GM19023 (cell line): Measurements from ENCODE around the gene TFB2M.

Experiments used
- ATAC-seq: cut with Tn5 transposase; IDR thresholded peaks from one replicate; pipeline ENCODE4 v1.9.1; 2021; ENCODE audit warnings: mild to moderate bottlenecking, moderate library complexity; ENCODE audit not compliant: unreplicated experiment

TFB2M gene

GRCh38 chr1:246559310-246559709, 6.8 kb downstream of the TFB2M start:
- no peak for ATAC-seq

DNA sequence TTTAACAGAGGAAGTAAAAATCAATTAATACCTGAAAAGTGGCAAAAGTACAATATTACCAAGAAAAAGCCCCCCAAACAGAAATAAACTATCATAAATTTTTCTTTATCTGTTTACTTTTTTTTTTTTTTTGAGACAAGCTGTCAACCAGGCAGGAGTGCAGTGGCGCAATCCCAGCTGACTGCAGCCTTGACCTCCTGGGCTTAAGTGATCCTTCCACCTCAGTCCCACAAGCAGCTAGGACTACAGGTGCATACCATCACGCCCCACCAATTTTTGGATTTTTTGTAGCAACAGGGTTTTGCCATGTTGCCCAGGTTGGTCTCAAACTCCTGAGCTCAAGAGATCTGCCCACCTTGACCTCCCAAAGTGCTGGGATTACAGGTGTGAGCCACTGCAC, 8.0 kb downstream of the TFB2M start:
- ATAC-seq, result no peak

DNA sequence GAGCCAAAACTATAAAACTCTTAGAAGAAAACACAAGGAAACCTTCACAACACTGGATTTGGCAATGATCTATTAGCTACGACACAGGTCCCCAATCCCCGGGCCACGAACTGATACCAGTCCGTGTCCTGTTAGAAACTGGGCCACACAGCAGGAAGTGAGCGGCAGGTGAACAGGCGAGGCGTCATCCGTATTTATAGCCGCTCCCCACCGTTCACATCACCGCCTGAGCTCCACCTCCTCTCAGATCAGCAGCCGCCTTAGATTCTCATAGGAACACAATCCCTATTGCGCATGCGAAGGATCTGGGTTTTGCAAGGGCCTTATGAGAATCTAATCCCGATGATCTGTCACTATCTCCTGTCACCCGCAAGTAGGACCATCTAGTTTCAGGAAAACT, 11.9 kb downstream of the TFB2M start:
- ATAC-seq, result no peak

DNA sequence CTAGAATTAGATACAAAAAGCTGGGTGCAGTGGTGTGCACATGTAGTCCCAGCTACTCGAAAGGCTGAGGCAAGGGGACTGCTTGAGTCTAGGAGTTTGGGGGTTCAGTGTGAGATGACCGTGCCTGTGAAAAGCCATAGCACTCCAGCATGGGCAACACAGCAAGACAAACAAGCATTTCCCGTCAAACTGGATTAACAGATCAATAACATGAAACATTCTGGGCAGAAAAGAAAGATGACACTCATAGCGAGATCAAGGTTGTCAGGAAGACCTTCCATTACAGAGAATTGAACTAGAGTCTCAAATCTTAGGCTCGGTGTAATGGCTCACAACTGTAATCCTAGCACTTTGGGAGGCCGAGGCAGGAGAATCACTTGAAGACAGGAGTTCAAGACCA, 14.0 kb downstream of the TFB2M start:
- ATAC-seq, result no peak

DNA sequence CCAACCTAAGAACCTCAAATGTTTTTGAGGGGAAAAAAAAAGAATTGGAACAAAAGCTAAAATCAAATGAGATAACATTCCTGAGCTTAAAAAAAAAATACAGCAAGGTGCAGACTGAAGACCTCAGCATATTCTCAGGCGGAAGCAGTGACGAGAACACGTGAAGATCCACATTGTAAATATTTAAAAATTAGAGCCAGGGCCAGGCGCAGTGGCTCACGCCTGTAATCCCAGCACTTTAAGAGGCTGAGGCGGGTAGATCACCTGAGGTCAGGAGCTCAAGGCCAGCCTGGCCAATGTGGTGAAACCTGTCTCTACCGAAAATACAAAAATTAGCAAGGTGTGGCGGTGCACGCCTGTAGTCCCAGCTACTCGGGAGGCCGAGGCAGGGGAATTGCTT, 15.7 kb downstream of the TFB2M start:
- no peak for ATAC-seq

DNA sequence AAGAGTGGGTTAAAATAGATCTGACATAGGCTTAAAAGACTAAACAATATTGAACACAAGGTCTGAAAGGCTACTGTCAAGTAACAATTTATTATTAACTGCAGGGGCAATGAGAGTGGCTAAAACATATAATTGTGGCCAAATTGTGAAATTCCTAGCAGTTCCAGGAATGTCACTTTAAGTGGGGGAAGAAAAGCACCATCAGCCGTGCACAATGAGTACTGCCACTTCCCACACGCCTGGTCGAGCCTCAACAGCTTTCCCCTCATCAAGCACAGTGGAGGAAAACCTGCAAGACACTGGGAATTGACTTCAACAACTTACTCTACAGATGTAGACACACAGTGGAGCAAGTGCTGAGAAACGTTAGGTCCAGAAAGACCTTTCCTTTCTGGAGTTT, 16.4 kb downstream of the TFB2M start:
- no peak for ATAC-seq

DNA sequence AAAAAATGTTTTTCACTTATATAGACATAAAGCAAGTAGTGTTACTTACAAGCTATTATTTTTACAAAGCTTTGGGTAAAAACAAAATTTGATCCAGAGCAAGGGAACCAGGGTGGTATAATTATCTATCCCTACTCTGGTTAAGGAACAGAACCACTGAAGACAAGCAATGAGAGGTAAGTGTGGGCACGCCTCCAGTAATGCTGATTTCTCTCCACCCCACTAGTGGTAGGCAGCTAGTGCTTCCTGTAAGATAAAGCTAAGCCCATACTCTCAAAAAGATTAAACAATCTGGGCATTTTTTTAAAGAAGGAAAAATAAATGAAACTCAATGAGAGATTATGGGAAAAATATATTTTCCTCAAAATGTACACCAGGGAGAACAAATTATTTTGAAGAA, 22.1 kb downstream of the TFB2M start:
- no peak for ATAC-seq

GRCh38 chr1:246540738-246541491, 25.1 kb downstream of the TFB2M start:
- ATAC-seq, result no peak

GRCh38 chr1:246537887-246538286, 28.2 kb downstream of the TFB2M start:
- ATAC-seq, result no peak

DNA sequence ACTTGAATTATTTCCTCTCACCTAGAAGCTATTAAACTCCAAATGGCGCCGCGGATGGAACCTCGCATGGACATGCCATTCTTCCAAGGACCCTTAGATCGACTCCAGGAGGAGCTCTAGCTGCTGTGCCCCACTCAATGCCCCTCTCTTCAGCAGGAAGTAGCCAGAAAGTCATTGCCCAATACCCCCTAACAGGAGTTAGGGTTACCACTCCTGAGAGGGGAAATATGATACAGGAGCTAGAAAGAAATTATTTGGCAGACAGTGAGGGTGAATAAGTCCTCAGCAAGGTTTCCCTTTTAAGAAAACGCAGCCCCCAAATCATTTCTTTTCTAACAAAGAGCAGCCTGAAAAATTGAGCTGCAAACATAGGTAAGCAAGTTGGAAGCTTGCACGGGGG, 28.6 kb downstream of the TFB2M start:
- ATAC-seq, result no peak

DNA sequence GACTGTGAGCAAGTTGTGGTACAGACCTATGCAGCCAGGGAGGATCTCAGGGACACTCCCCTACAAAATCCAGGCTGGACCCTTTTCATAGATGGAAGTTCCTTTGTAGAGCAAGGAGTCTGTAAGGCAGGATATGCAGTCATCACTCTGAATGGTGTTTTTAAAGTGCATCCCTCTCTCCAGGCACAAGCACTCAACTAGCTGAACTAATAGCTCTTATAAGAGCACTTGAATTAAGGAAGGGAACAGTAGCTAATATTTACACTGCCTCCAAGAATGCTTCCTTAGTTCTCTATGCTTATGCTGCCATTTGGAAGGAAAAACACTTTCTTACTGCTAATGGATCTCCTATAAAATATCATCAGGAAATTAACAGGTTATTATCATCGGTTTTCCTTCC, 31.9 kb downstream of the TFB2M start:
- ATAC-seq, result no peak

- ATAC-seq, result no peak
Observed at GRCh38 chr1:246533371-246533905, 32.6 kb downstream of the TFB2M start.

GRCh38 chr1:246532519-246532918, 33.5 kb downstream of the TFB2M start:
- no peak for ATAC-seq

DNA sequence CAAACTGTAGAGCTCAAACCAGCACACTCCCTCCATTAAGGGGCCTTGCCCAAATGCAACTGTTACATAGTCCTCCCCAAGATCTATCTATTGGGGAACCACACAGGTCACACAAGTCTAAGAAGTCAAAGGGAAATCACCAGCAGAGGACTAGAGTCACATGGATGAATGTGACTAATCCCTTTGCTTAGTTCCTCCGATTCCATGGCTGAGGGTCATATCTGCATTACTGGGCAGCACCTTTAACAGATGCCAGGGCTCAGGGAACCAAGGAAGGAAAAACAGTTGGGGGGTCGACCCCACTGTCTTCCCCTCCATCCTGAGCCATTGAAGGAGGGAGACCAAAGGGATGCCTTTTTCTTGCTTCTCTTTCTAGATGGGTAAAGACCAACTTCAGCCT, 35.6 kb downstream of the TFB2M start:
- ATAC-seq, result no peak

DNA sequence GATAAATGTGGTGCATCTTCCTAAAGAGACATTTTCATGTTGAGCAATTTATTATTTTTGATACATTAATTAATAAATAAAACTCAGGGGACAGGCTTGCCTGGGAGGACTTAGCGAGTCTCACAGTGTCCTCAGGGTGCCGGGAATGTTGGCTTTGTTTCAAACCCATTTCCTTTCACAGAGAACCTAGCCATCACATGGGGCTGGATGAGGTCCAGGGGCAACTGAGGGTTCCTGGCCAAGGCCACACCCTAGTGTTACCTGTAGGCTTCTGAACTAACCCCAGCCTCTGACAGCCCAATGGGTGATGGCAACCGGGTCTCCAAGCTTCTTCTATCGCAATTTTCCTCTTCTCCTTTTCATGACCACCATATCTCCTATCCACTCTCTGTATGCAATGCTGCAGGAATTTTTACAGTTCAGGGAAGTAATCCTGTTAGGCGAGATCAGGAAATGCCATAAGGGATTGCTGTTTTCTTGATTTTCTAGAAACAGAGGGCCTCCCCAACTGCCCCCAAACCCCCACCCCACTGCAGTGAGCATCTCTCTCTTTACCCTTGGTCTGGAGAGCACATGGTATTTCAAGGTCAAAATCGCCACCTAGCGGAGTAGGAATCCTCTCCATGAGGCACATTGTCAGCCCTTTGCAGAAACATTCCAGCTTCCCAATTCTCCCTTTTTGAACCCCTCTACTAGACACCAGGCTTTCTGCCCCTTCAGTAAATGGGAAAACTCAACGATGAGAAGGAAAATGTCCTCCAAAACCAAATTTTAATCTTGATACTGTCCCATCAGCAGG, 36.9 kb downstream of the TFB2M start:
- ATAC-seq, result no peak

GRCh38 chr1:246527402-246528088, 38.5 kb downstream of the TFB2M start:
- ATAC-seq, result no peak

GRCh38 chr1:246526915-246527314, 39.1 kb downstream of the TFB2M start:
- no peak for ATAC-seq

GRCh38 chr1:246526380-246526779, 39.7 kb downstream of the TFB2M start:
- no peak for ATAC-seq

DNA sequence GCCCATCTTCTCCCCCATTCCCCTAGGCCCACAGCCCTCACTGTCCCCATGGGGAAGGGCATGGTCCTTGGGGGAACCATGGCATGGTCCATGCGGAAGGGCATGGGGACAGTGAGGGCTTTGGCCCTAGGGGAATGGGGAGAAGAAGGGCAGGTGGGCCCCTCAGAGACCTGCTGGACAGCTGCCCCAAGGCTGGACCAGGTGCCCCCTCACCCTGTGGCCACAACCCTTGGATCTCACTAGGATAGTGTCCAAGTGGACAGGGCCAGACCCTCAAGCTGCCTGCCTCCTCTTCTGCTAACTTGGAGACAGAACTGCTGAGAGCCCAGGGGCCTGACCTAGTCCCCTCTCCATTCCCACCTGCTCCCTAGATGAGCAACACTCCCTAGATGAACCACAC, 46.5 kb downstream of the TFB2M start:
- ATAC-seq, result no peak

- no peak for ATAC-seq
Observed at GRCh38 chr1:246518456-246519205, 47.4 kb downstream of the TFB2M start.

DNA sequence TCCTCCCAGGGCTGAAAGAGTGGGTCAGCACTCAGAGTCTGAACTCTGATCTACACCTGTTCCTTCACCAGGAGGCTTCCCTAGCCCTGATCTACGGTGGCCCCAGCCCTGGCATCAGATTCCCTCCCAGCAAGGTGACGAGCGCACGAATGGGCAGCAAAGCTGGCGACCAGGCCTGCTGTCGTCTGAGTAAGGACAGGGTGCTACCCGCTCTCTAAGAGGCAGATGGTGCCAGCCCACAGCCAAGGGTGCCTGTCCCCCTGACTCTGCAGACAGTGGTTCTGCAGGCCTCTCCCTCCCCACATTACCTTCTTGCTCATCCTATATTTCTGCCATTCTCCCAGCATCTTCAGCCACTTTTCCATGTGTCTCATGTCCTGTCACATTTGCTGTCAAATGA, 48.7 kb downstream of the TFB2M start:
- no peak for ATAC-seq
